ENCODE data around the gene EIF5A.

DNA sequence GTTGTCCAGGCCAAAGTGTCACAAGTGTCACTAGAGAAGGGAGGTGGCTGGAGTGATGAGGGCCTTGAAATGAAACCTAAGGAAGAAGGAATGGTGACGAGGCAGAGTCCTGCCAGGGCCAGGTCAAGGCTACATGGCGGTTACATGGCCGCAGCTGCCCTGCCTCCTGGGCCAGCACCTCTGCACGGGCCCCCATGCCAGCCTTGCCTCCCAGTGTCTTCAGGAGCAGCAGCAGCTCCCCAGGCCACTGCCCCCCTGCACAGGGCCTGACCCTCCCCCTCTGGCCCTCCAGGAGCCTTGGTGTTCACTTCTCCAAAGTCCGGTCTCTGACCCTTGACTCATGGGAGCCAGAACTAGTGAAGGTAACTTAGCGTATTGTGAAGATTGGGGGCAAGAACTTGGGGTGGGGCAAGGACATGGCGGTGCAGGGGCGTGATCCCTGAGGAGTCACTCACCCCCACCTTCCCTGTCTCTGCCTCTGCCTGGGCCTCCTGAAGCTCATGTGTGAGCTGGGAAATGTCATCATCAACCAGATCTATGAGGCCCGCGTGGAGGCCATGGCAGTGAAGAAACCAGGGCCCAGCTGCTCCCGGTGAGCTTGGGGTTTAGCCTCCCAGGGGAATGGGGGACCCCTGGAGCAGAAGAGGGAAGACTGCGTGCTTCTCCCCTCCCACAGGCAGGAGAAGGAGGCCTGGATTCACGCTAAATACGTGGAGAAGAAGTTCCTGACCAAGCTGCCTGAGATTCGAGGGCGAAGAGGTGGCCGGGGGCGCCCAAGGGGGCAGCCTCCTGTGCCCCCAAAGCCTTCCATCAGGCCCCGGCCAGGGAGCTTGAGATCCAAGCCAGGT is 40.4 kb downstream of the EIF5A start:
- TF ChIP-seq, protein P1, sequence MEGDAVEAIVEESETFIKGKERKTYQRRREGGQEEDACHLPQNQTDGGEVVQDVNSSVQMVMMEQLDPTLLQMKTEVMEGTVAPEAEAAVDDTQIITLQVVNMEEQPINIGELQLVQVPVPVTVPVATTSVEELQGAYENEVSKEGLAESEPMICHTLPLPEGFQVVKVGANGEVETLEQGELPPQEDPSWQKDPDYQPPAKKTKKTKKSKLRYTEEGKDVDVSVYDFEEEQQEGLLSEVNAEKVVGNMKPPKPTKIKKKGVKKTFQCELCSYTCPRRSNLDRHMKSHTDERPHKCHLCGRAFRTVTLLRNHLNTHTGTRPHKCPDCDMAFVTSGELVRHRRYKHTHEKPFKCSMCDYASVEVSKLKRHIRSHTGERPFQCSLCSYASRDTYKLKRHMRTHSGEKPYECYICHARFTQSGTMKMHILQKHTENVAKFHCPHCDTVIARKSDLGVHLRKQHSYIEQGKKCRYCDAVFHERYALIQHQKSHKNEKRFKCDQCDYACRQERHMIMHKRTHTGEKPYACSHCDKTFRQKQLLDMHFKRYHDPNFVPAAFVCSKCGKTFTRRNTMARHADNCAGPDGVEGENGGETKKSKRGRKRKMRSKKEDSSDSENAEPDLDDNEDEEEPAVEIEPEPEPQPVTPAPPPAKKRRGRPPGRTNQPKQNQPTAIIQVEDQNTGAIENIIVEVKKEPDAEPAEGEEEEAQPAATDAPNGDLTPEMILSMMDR (IDR thresholded peaks at IDR 0.05), result no peak
- TF ChIP-seq POLR2A (IDR thresholded peaks at IDR 0.05) (no peak), POLR2AphosphoS5 (IDR thresholded peaks at IDR 0.05) (no peak)
